HepG2 (cell line): ENCODE results near the gene MCOLN3. TPM values are rescaled to one million over a fixed set of nuclear protein-coding genes. Genes with fewer than 3 reads are reported as not detected.

Experiments
- ATAC-seq: fragments of 200-7000 bp; cut with Tn5 transposase; 3 replicates; pipeline ENCODE4 v1.9.1; 2020; ENCODE audit warnings: mild to moderate bottlenecking, moderate library complexity
- BruUV-seq: library from RNA; stranded (reverse); fragments of 400-500 nt; replicated peaks from 2 replicates; lab custom pipeline; 2021; lab: Mats Ljungman, UMichigan
- CTCF ChIA-PET: fragments of 300-600 bp; formaldehyde crosslinking; extraction: SDS; loops from one replicate; lab custom pipeline; 2021; ENCODE audit warnings: low total read pairs, inconsistent platforms, low intra/inter-chr PET ratio; lab: Yijun Ruan, JAX
- POLR2A ChIA-PET: fragments of 350-600 bp; sonication (Branson Sonifier 250); formaldehyde crosslinking; loops from one replicate; lab custom pipeline; 2020; ENCODE audit warnings: antibody characterized with exemption, inconsistent platforms; lab: Yijun Ruan, JAX
- DNase-seq: peaks from one replicate; pipeline ENCODE4 v3.0.0-alpha.2; 2015; ENCODE audit warnings: low spot score
- FAIRE-seq: peaks from 3 replicates; lab custom pipeline; 2011; peaks lifted over from hg19 to GRCh38; lab: Jason Lieb, UNC
- H2AFZ ChIP-seq: one replicate; pipeline ENCODE4 v1.6.1; 2011; ENCODE audit warnings: low read length, inconsistent platforms
- H3K27ac ChIP-seq: fragments of 300-600 bp; 3 replicates; pipeline ENCODE4 v1.8.0; 2011; ENCODE audit warnings: mixed run types, mild to moderate bottlenecking, mixed read lengths, low read length, inconsistent platforms; ENCODE audit not compliant: insufficient read depth; ENCODE audit errors: extremely low read length
- H3K27me3 ChIP-seq, 2 experiments: fragments of 200-600 bp in 1 of 2; 2 replicates in 1 of 2; 3 replicates in 1 of 2; pipeline versions ENCODE4 v1.6.0 to v1.8.0; 2011; ENCODE audit warnings: low read length in 2 of 2, mild to moderate bottlenecking in 2 of 2, moderate library complexity in 2 of 2, inconsistent platforms in 1 of 2; ENCODE audit not compliant: insufficient read depth in 2 of 2, control insufficient read depth in 1 of 2
- H3K36me3 ChIP-seq, 2 experiments: fragments of 200-600 bp in 1 of 2; replicated peaks in 1 of 2; 2 replicates in 1 of 2; 3 replicates in 1 of 2; pipeline versions ENCODE4 v1.5.1 to v1.8.0; 2011; ENCODE audit warnings: low read length in 2 of 2, inconsistent platforms in 1 of 2; ENCODE audit not compliant: insufficient read depth in 2 of 2, control insufficient read depth in 1 of 2
- H3K4me1 ChIP-seq: 2 replicates; pipeline ENCODE4 v1.5.1; 2012; ENCODE audit warnings: low read length, inconsistent platforms; ENCODE audit not compliant: insufficient read depth
- H3K4me2 ChIP-seq: 2 replicates; pipeline ENCODE4 v1.6.0; 2011; ENCODE audit warnings: low read depth, low read length, inconsistent platforms
- H3K4me3 ChIP-seq, 3 experiments: fragments of 200-600 bp in 1 of 3; sonication (generic), shearing (Covaris generic) in 1 of 3; replicated peaks in 1 of 3; 2 replicates each; pipeline ENCODE4 v1.5.1; 2011 to 2016; ENCODE audit warnings: low read length in 3 of 3, inconsistent platforms in 2 of 3, low read depth in 2 of 3, mild to moderate bottlenecking in 2 of 3, control low read depth in 1 of 3, mixed read lengths in 1 of 3; ENCODE audit not compliant: insufficient read depth in 1 of 3
- H3K79me2 ChIP-seq: one replicate; pipeline ENCODE4 v1.6.1; 2011; ENCODE audit warnings: low read length, inconsistent platforms; ENCODE audit not compliant: insufficient read depth
- H3K9ac ChIP-seq: 2 replicates; pipeline ENCODE4 v1.6.0; 2011; ENCODE audit warnings: mild to moderate bottlenecking, low read depth, low read length, inconsistent platforms; ENCODE audit not compliant: insufficient read depth
- H3K9me3 ChIP-seq: 2 replicates; pipeline ENCODE4 v1.5.1; 2012; ENCODE audit warnings: mild to moderate bottlenecking, low read length
- H4K20me1 ChIP-seq: 2 replicates; pipeline ENCODE4 v1.6.0; 2011; ENCODE audit warnings: inconsistent platforms, mild to moderate bottlenecking, low read length, moderate library complexity; ENCODE audit not compliant: insufficient read depth
- HOXA3 ChIP-seq: sonication (generic); formaldehyde crosslinking; IDR thresholded peaks from 2 replicates; pipeline ENCODE4 v1.5.0; 2020; ENCODE audit warnings: missing genetic modification reagents
- MBNL3 ChIP-seq: fragments of 250-450 bp; sonication (Bioruptor Pico); conservative IDR thresholded peaks from 2 replicates; pipeline ENCODE4 v1.8.0; 2022; ENCODE audit warnings: mild to moderate bottlenecking, inconsistent platforms
- POGZ ChIP-seq: sonication (generic); formaldehyde crosslinking; IDR thresholded peaks from 2 replicates; pipeline ENCODE4 v1.4.0; 2020; ENCODE audit warnings: mild to moderate bottlenecking, missing genetic modification reagents
- PPARG ChIP-seq: conservative IDR thresholded peaks from 2 replicates; pipeline ENCODE4 v1.6.1; 2016; ENCODE audit warnings: missing biosample characterization, missing genetic modification reagents
- RFXANK ChIP-seq: IDR thresholded peaks from 2 replicates; pipeline ENCODE4 v1.6.1; 2016
- SAP130 ChIP-seq: IDR thresholded peaks from 2 replicates; pipeline ENCODE4 v1.6.1; 2016; ENCODE audit warnings: low read depth
- SCMH1 ChIP-seq: sonication (generic); formaldehyde crosslinking; IDR thresholded peaks from 2 replicates; pipeline ENCODE4 v1.9.0; 2021; ENCODE audit warnings: missing genetic modification reagents, mild to moderate bottlenecking, borderline replicate concordance
- THAP11 ChIP-seq: IDR thresholded peaks from 2 replicates; pipeline ENCODE4 v1.6.1; 2016; ENCODE audit warnings: missing biosample characterization, missing genetic modification reagents
- ZMYM4 ChIP-seq: sonication (generic); formaldehyde crosslinking; IDR thresholded peaks from 2 replicates; pipeline ENCODE4 v1.8.1; 2023; ENCODE audit warnings: mild to moderate bottlenecking, missing genetic modification reagents
- ZNF20 ChIP-seq: sonication (generic); formaldehyde crosslinking; IDR thresholded peaks from 2 replicates; pipeline ENCODE4 v1.4.0; 2020; ENCODE audit warnings: mild to moderate bottlenecking, moderate library complexity, missing genetic modification reagents
- ZNF343 ChIP-seq: sonication (generic); formaldehyde crosslinking; IDR thresholded peaks from 2 replicates; pipeline ENCODE4 v1.4.0; 2020; ENCODE audit warnings: mild to moderate bottlenecking, missing genetic modification reagents
- ZNF629 ChIP-seq: sonication (generic); formaldehyde crosslinking; conservative IDR thresholded peaks from 2 replicates; pipeline ENCODE4 v1.5.0; 2020; ENCODE audit warnings: missing genetic modification reagents
- WGBS: methylation state at CpG from one replicate; pipeline ENCODE4 v1.1.6; 2017; ENCODE audit warnings: low lambda C conversion rate; 5-methylcytosine and 5-hydroxymethylcytosine counted together
- in situ Hi-C: cut with HindIII; loops from 2 replicates; pipeline ENCODE4 v1.10.0; 2017; ENCODE audit warnings: low pct_unique_long_range_greater_than_20kb; ENCODE audit not compliant: extremely low pct_ligation_motif_present
- intact Hi-C: fragments of 100-400 bp; cut with micrococcal nuclease; formaldehyde crosslinking; loops from one replicate; pipeline ENCODE4 v1.10.0; 2022; ENCODE audit not compliant: unreplicated experiment
- polyA plus RNA-seq, 8 experiments: library from polyadenylated mRNA; depleted of rRNA in 3 of 8; stranded (reverse) in 7 of 8; unstranded in 1 of 8; fragments of >200 nt; fragmentation: Illumina TruSeq in 4 of 8; extraction: Trizol in 4 of 8; gene quantifications; 2 replicates each; pipeline versions ENCODE4 v1.2.1 to v1.2.3, GENCODE V29; 2011 to 2016; ENCODE audit warnings: low read depth in 4 of 8, missing spikeins in 1 of 8, mixed read lengths in 1 of 8; ENCODE audit not compliant: insufficient read depth in 1 of 8
- total RNA-seq, 5 experiments: library from RNA; depleted of rRNA; stranded (reverse); fragments of >200 nt; fragmentation: Illumina TruSeq; extraction: Trizol; gene quantifications; 2 replicates each; pipeline ENCODE4 v1.2.3, GENCODE V29; 2016; ENCODE audit warnings: low read depth in 1 of 5
- TF ChIP-seq, protein P1 (sequence below): sonication (generic); formaldehyde crosslinking; IDR thresholded peaks from 2 replicates; pipeline ENCODE4 v1.4.0; 2020; ENCODE audit warnings: missing genetic modification reagents, borderline replicate concordance

MCOLN3 gene
- total and polyA plus RNA-seq, 2 of the 13 experiments (the other 11 are each of a cell fraction or from before 2014, with no cell fraction given): 0.04 TPM

DNA sequence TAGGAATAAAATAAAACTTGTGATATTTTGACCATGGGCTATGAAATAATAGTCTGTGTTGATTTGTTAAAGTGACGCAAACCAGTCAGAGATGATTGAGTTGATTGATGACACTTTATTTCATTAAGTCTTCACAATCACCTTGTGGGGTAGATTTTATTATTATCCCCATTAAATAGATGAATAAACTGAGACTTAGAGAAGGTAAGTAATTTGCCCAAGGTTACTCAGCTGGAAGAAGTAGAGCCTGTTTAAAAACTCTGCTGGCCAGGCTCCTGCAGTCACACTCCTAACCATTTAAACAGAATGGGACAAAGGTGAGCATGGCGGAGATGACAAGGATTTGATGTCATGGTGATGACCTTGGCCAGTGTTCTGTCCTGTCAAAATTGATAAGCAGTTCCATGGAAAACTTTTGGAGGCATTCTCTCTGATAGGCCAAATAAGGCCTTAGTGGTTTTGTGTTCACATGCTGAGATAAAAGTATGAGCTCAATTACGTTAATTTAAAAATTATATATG is 22.7 kb upstream of the MCOLN3 start:
- Histone ChIP-seq H3K4me2 (no peak overlapping the region), H3K4me1 (peaks cover 9% of the 10 kb centered on the region), H3K9ac (no peak overlapping the region), H3K36me3 (no peaks in the 10 kb centered on the region), H2AFZ (no peak overlapping the region), H3K4me3 (no peak overlapping the region), H3K27ac (no peak overlapping the region), H3K9me3 (0 out of 2 replicates have a peak, but pooled peaks cover 8% of the 10 kb centered on the region), H4K20me1 (no peaks in the 10 kb centered on the region), H3K27me3 (no peaks in the 10 kb centered on the region), H3K79me2 (no peaks in the 10 kb centered on the region)
- intact Hi-C loops (no loop called here), in situ Hi-C loops (no loop called here)
- ATAC-seq (peak; percentile 63), DNase-seq (peak; percentile 31), FAIRE-seq (no peak)
- ChIA-PET CTCF (no interaction called here), POLR2A (no interaction called here)
- TF ChIP-seq THAP11 (CRISPR knock-in tag): no peak
- peak; percentile 17; the same call in 1 of the 2 replicates for TF ChIP-seq ZMYM4 (CRISPR knock-in tag)
- no peak for TF ChIP-seq SAP130 (CRISPR knock-in tag)
- TF ChIP-seq PPARG (CRISPR knock-in tag): peak; percentile 56; the same call in 1 of the 2 replicates
- TF ChIP-seq, protein P1, sequence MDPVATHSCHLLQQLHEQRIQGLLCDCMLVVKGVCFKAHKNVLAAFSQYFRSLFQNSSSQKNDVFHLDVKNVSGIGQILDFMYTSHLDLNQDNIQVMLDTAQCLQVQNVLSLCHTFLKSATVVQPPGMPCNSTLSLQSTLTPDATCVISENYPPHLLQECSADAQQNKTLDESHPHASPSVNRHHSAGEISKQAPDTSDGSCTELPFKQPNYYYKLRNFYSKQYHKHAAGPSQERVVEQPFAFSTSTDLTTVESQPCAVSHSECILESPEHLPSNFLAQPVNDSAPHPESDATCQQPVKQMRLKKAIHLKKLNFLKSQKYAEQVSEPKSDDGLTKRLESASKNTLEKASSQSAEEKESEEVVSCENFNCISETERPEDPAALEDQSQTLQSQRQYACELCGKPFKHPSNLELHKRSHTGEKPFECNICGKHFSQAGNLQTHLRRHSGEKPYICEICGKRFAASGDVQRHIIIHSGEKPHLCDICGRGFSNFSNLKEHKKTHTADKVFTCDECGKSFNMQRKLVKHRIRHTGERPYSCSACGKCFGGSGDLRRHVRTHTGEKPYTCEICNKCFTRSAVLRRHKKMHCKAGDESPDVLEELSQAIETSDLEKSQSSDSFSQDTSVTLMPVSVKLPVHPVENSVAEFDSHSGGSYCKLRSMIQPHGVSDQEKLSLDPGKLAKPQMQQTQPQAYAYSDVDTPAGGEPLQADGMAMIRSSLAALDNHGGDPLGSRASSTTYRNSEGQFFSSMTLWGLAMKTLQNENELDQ (CRISPR knock-in tag): no peak
- no peak for TF ChIP-seq POGZ (CRISPR knock-in tag)
- TF ChIP-seq HOXA3 (CRISPR knock-in tag): 0 out of 2 replicates have a peak, but pooled peaks have one; percentile 14
- TF ChIP-seq MBNL3 (CRISPR knock-in tag): no peak
- TF ChIP-seq ZNF629 (CRISPR knock-in tag): peak; percentile 78
- TF ChIP-seq ZNF343 (CRISPR knock-in tag): no peak
- no peak for TF ChIP-seq RFXANK (CRISPR knock-in tag)
- no peak for TF ChIP-seq ZNF20
- TF ChIP-seq SCMH1 (CRISPR knock-in tag): no peak
- BruUV-seq: no TSS peak
- 63% methylated on average over 3 of the region's 3 CpGs for WGBS
